Mesendoderm (in vitro differentiated cells): ENCODE data around the gene RNF126.

Experiments
- DNase-seq: peaks from one replicate; pipeline ENCODE4 v3.0.0; 2013
- H2AK5ac ChIP-seq: 2 replicates; pipeline ENCODE4 v1.6.1; 2013; ENCODE audit warnings: low read length, inconsistent platforms
- H2BK120ac ChIP-seq: 2 replicates; pipeline ENCODE4 v1.6.1; 2013; ENCODE audit warnings: low read depth, mild to moderate bottlenecking, low read length, moderate library complexity, mixed read lengths
- H2BK15ac ChIP-seq: replicated peaks from 2 replicates; pipeline ENCODE4 v1.6.1; 2013; ENCODE audit warnings: low read depth, mild to moderate bottlenecking, moderate library complexity
- H2BK5ac ChIP-seq: 2 replicates; pipeline ENCODE4 v1.6.1; 2013; ENCODE audit warnings: low read length, inconsistent platforms
- H3K18ac ChIP-seq: 2 replicates; pipeline ENCODE4 v1.6.1; 2013; ENCODE audit warnings: mild to moderate bottlenecking, low read length, mixed read lengths
- H3K23ac ChIP-seq: one replicate; pipeline ENCODE4 v1.6.1; 2013; ENCODE audit warnings: low read length
- H3K27ac ChIP-seq: 2 replicates; pipeline ENCODE4 v1.5.1; 2013; ENCODE audit warnings: low read depth, mild to moderate bottlenecking, inconsistent platforms, low read length, moderate library complexity
- H3K27me3 ChIP-seq: 2 replicates; pipeline ENCODE4 v1.6.1; 2013; ENCODE audit warnings: low read length, control low read depth, mild to moderate bottlenecking, inconsistent platforms; ENCODE audit not compliant: insufficient read depth, poor library complexity
- H3K36me3 ChIP-seq: 2 replicates; pipeline ENCODE4 v1.6.1; 2013; ENCODE audit warnings: low read length, inconsistent platforms; ENCODE audit not compliant: control insufficient read depth, insufficient read depth
- H3K4ac ChIP-seq: one replicate; pipeline ENCODE4 v1.6.1; 2013; ENCODE audit warnings: low read depth, mild to moderate bottlenecking, low read length, moderate library complexity
- H3K4me1 ChIP-seq: 2 replicates; pipeline ENCODE4 v1.6.1; 2013; ENCODE audit warnings: low read depth, low read length, inconsistent platforms; ENCODE audit not compliant: control insufficient read depth
- H3K4me2 ChIP-seq: 2 replicates; pipeline ENCODE4 v1.6.1; 2013; ENCODE audit warnings: low read length
- H3K4me3 ChIP-seq: 2 replicates; pipeline ENCODE4 v1.5.1; 2013; ENCODE audit warnings: mild to moderate bottlenecking, low read length
- H3K56ac ChIP-seq: one replicate; pipeline ENCODE4 v1.6.1; 2013; ENCODE audit warnings: low read length
- H3K79me1 ChIP-seq: 2 replicates; pipeline ENCODE4 v1.6.1; 2013; ENCODE audit warnings: low read length, inconsistent platforms
- H3K79me2 ChIP-seq: 2 replicates; pipeline ENCODE4 v1.6.1; 2013; ENCODE audit warnings: mild to moderate bottlenecking, low read length; ENCODE audit not compliant: control insufficient read depth, insufficient read depth
- H3K9ac ChIP-seq: 2 replicates; pipeline ENCODE4 v1.6.1; 2013; ENCODE audit warnings: low read length, inconsistent platforms
- H4K5ac ChIP-seq: one replicate; pipeline ENCODE4 v1.6.1; 2013; ENCODE audit warnings: low read length
- H4K8ac ChIP-seq: one replicate; pipeline ENCODE4 v1.6.1; 2013; ENCODE audit warnings: low read depth, mild to moderate bottlenecking, control low read depth, low read length, moderate library complexity
- WGBS: extraction: QIAGEN DNeasy Blood & Tissue Kit; methylation state at CpG from one replicate; pipeline ENCODE4 v1.1.7; 2013; ENCODE audit warnings: low lambda C conversion rate, missing lambda C conversion rate; ENCODE audit not compliant: insufficient coverage; ENCODE audit errors: extremely low coverage; 5-methylcytosine and 5-hydroxymethylcytosine counted together

Gene RNF126

DNA sequence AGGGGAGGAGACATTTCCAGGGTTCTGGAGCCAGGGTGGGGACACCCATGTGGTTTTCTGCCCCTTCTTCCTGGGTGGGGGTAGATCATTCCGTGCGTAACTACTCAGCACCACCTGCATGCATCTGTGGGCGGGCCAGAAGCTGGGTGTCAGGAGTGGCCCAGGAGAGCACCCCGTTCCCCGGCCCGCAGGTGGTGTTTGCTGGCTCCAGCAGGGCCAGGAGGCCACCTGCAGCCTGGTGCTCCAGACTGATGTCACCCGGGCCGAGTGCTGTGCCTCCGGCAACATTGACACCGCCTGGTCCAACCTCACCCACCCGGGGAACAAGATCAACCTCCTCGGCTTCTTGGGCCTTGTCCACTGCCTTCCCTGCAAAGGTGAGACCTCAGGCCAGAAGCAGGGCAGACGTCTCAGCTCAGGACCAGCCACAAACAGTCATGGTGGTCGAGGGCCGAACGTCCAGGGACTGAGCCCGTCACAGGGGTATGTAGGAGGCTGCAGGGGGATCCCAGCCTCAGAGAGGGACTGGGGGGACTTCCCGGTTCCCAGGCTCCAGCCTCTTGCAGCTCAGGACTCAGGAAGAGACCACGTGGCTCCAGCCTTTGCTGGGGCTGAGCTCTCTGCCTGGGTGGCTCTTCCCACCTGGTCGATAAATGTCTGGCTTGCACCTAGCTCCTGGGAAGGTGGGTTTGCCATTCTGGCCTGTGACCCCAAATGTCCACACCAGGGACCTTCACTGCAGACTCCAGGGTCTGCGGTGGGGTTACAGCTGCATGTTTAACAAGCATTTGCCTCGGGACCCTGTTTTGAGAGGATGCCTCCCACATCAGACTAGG, 14.8 kb upstream of the RNF126 start:
- Histone ChIP-seq H3K36me3 (no peaks in the 10 kb centered on the region), H3K27me3 (peaks cover 4% of the 10 kb centered on the region), H2BK15ac (no peak overlapping the region), H3K27ac (no peak overlapping the region), H3K4me2 (no peak overlapping the region), H2AK5ac (no peak overlapping the region), H3K9ac (no peak overlapping the region), H3K23ac (no peak overlapping the region), H4K8ac (no peak overlapping the region), H3K4ac (no peak overlapping the region), H3K79me1 (no peaks in the 10 kb centered on the region), H3K56ac (no peak overlapping the region), H3K79me2 (no peaks in the 10 kb centered on the region), H4K5ac (no peak overlapping the region), H3K4me1 (no peaks in the 10 kb centered on the region), H2BK120ac (no peak overlapping the region), H3K4me3 (no peak overlapping the region), H3K18ac (no peak overlapping the region), H2BK5ac (no peak overlapping the region)
- DNase-seq = no peak
- WGBS = no CpG with 5 or more reads among the region's 22 CpGs

- Histone ChIP-seq H2AK5ac (no peak overlapping the region), H3K4ac (no peak overlapping the region), H4K8ac (no peak overlapping the region), H3K23ac (no peak overlapping the region), H3K18ac (no peak overlapping the region), H3K56ac (no peak overlapping the region), H2BK120ac (no peak overlapping the region), H3K4me3 (no peak overlapping the region), H3K79me1 (no peaks in the 10 kb centered on the region), H3K4me1 (no peaks in the 10 kb centered on the region), H4K5ac (no peak overlapping the region), H2BK15ac (no peak overlapping the region), H3K27ac (no peak overlapping the region), H3K4me2 (no peak overlapping the region), H2BK5ac (no peak overlapping the region), H3K27me3 (peaks cover 4% of the 10 kb centered on the region), H3K36me3 (no peaks in the 10 kb centered on the region), H3K79me2 (no peaks in the 10 kb centered on the region), H3K9ac (no peak overlapping the region)
- no peak for DNase-seq
- no CpG with 5 or more reads among the region's 15 CpGs for WGBS
These were observed 14.2 kb upstream of the RNF126 start for GRCh38 chr19:677201-677600.

GRCh38 chr19:676339-677105, 13.5 kb upstream of the RNF126 start, which contains the start of gene FSTL3:
Gene FSTL3 (plus strand): TSS chr19:676392. CDS start chr19:676424, 32 bp downstream.
- H3K4me3 ChIP-seq = no peak within 1 kb of the TSS
- WGBS = no CpG with 5 or more reads among the region's 63 CpGs
- no peaks in the 10 kb centered on the region for H3K4me1 ChIP-seq
- no peak within 1 kb of the TSS for H2BK5ac ChIP-seq
- H3K36me3 ChIP-seq = no peaks in the 10 kb centered on the region
- no peak within 1 kb of the TSS for H3K4me2 ChIP-seq
- no peak within 1 kb of the TSS for H3K27ac ChIP-seq
- no peak within 1 kb of the TSS for H4K5ac ChIP-seq
- no peak within 1 kb of the TSS for H3K23ac ChIP-seq
- no peak for DNase-seq
- no peak within 1 kb of the TSS for H2AK5ac ChIP-seq
- H3K79me1 ChIP-seq = no peaks in the 10 kb centered on the region
- no peak within 1 kb of the TSS for H3K9ac ChIP-seq
- peaks cover 4% of the 10 kb centered on the region for H3K27me3 ChIP-seq
- no peak within 1 kb of the TSS for H2BK15ac ChIP-seq
- H4K8ac ChIP-seq = no peak within 1 kb of the TSS
- no peaks in the 10 kb centered on the region for H3K79me2 ChIP-seq
- H3K56ac ChIP-seq = peak within 1 kb of the TSS; percentile 25
- H3K4ac ChIP-seq = no peak within 1 kb of the TSS
- H3K18ac ChIP-seq = no peak within 1 kb of the TSS
- H2BK120ac ChIP-seq = no peak within 1 kb of the TSS

- Histone ChIP-seq H3K23ac (no peak overlapping the region), H3K4ac (no peak overlapping the region), H3K9ac (no peak overlapping the region), H4K8ac (no peak overlapping the region), H2BK15ac (no peak overlapping the region), H3K79me1 (no peaks in the 10 kb centered on the region), H3K4me3 (no peak overlapping the region), H3K4me1 (no peaks in the 10 kb centered on the region), H3K79me2 (no peaks in the 10 kb centered on the region), H3K36me3 (no peaks in the 10 kb centered on the region), H3K56ac (no peak overlapping the region), H3K27ac (no peak overlapping the region), H3K4me2 (no peak overlapping the region), H2BK120ac (no peak overlapping the region), H2BK5ac (no peak overlapping the region), H4K5ac (no peak overlapping the region), H3K27me3 (peaks cover 4% of the 10 kb centered on the region), H3K18ac (no peak overlapping the region), H2AK5ac (no peak overlapping the region)
- DNase-seq = no peak
- no CpG with 5 or more reads among the region's 31 CpGs for WGBS
These were observed 13.0 kb upstream of the RNF126 start for GRCh38 chr19:676007-676338.

DNA sequence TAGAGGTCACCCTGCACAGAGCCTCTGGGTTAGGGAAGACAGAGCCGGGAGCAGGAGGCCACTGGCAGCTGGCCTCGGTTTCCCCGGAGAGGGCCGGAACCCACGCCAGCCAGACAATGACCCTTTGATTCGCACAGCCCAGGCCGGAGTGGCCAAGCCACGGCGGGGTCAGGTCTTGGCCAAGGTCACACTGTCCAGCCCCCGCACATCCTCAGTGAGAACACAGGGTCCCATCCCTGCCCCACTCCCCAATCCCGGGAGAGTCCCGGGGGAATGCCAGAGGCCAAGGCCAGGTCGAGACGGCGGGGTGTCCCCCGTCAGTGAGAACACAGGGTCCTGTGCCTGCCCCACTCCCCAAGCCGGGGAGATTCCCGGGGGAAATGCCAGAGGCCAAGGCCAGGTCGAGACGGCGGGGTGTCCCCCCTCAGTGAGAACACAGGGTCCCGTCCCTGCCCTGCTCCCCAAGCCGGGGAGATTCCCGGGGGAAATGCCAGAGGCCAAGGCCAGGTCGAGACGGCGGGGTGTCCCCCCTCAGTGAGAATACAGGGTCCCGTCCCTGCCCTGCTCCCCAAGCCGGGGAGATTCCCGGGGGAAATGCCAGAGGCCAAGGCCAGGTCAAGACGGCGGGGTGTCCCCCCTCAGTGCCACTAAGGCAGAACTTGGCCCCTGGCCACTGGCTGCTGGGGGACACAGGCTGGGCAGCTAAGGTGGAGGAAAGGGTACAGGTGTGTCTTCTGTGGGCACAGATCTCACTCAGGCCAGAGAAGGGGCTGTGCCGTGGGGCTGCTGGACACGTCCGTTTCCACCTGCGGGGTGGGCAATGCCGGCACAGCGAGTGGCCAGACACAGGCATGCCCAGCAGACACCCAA, 11.5 kb upstream of the RNF126 start:
- Histone ChIP-seq H2BK5ac (no peak overlapping the region), H3K27me3 (peaks cover 4% of the 10 kb centered on the region), H4K8ac (no peak overlapping the region), H3K4me2 (no peak overlapping the region), H2AK5ac (no peak overlapping the region), H3K27ac (no peak overlapping the region), H3K36me3 (no peaks in the 10 kb centered on the region), H2BK120ac (no peak overlapping the region), H3K18ac (no peak overlapping the region), H3K4ac (no peak overlapping the region), H3K79me1 (no peaks in the 10 kb centered on the region), H4K5ac (no peak overlapping the region), H3K23ac (no peak overlapping the region), H3K9ac (no peak overlapping the region), H3K79me2 (no peaks in the 10 kb centered on the region), H3K56ac (no peak overlapping the region), H3K4me1 (no peaks in the 10 kb centered on the region), H2BK15ac (no peak overlapping the region), H3K4me3 (no peak overlapping the region)
- DNase-seq = no peak
- no CpG with 5 or more reads among the region's 38 CpGs for WGBS
